ENCODE results near the gene PTPRE.

GRCh38 chr10:127915324-127915723 is 8.4 kb downstream of the PTPRE start:
- TF ChIP-seq, protein P1, sequence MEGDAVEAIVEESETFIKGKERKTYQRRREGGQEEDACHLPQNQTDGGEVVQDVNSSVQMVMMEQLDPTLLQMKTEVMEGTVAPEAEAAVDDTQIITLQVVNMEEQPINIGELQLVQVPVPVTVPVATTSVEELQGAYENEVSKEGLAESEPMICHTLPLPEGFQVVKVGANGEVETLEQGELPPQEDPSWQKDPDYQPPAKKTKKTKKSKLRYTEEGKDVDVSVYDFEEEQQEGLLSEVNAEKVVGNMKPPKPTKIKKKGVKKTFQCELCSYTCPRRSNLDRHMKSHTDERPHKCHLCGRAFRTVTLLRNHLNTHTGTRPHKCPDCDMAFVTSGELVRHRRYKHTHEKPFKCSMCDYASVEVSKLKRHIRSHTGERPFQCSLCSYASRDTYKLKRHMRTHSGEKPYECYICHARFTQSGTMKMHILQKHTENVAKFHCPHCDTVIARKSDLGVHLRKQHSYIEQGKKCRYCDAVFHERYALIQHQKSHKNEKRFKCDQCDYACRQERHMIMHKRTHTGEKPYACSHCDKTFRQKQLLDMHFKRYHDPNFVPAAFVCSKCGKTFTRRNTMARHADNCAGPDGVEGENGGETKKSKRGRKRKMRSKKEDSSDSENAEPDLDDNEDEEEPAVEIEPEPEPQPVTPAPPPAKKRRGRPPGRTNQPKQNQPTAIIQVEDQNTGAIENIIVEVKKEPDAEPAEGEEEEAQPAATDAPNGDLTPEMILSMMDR (IDR thresholded peaks at IDR 0.05; ENCODE audit: poor library complexity, severe bottlenecking) = no peak
- TF ChIP-seq POLR2AphosphoS5 (IDR thresholded peaks at IDR 0.05) (no peak), EZH2 (IDR thresholded peaks at IDR 0.05; ENCODE audit: borderline replicate concordance, insufficient read depth, low read length, poor library complexity, severe bottlenecking) (no peak), MXI1 (conservative IDR thresholded peaks at IDR 0.05; ENCODE audit: poor library complexity, severe bottlenecking) (no peak), RAD21 (conservative IDR thresholded peaks at IDR 0.05) (no peak), EP300 (conservative IDR thresholded peaks at IDR 0.05; ENCODE audit: poor library complexity, severe bottlenecking) (no peak), TAF1 (IDR thresholded peaks at IDR 0.05; ENCODE audit: low read depth) (no peak)
- TF ChIP-seq, protein P2, sequence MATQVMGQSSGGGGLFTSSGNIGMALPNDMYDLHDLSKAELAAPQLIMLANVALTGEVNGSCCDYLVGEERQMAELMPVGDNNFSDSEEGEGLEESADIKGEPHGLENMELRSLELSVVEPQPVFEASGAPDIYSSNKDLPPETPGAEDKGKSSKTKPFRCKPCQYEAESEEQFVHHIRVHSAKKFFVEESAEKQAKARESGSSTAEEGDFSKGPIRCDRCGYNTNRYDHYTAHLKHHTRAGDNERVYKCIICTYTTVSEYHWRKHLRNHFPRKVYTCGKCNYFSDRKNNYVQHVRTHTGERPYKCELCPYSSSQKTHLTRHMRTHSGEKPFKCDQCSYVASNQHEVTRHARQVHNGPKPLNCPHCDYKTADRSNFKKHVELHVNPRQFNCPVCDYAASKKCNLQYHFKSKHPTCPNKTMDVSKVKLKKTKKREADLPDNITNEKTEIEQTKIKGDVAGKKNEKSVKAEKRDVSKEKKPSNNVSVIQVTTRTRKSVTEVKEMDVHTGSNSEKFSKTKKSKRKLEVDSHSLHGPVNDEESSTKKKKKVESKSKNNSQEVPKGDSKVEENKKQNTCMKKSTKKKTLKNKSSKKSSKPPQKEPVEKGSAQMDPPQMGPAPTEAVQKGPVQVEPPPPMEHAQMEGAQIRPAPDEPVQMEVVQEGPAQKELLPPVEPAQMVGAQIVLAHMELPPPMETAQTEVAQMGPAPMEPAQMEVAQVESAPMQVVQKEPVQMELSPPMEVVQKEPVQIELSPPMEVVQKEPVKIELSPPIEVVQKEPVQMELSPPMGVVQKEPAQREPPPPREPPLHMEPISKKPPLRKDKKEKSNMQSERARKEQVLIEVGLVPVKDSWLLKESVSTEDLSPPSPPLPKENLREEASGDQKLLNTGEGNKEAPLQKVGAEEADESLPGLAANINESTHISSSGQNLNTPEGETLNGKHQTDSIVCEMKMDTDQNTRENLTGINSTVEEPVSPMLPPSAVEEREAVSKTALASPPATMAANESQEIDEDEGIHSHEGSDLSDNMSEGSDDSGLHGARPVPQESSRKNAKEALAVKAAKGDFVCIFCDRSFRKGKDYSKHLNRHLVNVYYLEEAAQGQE (IDR thresholded peaks at IDR 0.05; ENCODE audit: borderline replicate concordance) = no peak

Data from neural cell (in vitro differentiated cells).